Measurements from ENCODE around the gene APBB2. TPM values are rescaled to one million over a fixed set of nuclear protein-coding genes. Genes with fewer than 3 reads are reported as not detected.
A peak's percentile ranks its signal among the peaks of the same experiment; 100 is the strongest.
"Not testable (repeated sequence)": the region's sequence is repeated elsewhere in the genome, so short reads cannot be mapped to it uniquely, and the experiment has no call there.

Gene APBB2
- total RNA-seq, 1 experiment from 2014 or later: 49.0 TPM

DNA sequence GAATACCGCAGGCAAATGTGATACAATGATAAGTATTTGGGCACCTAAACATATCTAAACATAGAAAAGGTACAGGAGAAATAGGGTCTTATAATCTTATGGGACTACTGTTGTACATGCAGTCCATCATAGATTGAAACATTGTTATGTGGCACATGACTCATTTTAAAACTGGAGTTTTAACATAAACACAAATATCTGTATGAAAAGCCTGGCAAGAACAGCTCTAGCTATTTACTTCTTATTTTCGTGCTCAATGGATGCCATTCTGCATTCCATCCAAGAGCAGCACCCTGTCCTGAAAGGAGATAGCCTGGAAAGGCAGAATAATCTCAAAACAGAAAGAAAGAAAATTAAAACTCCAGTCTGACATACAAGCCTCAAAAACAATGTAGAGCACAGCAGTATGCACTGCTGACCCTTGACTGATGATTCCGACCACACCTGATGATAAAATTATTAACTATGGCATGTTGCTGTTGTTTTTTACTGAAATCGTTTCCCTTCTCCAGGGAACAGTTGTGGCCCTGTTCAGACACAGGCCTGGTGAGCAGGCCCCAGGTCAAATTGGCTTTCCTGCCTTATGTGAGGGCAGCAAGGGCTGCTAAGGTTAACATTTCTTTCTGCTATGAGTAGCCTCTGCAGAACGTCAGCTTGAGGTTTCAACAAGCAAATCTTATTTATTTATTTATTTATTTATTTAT lies 152.7 kb downstream of the APBB2 start:
- TF ChIP-seq NFYB (CRISPR knock-in tag; conservative IDR thresholded peaks at IDR 0.05; ENCODE audit: low read depth) (no peak), TP53 (CRISPR knock-in tag; IDR thresholded peaks at IDR 0.05) (no peak), USF1 (CRISPR knock-in tag; IDR thresholded peaks at IDR 0.05) (no peak), RELA (CRISPR knock-in tag; IDR thresholded peaks at IDR 0.05; ENCODE audit: borderline replicate concordance) (no peak), SP1 (CRISPR knock-in tag; conservative IDR thresholded peaks at IDR 0.05) (no peak)
- peaks cover 6% of the 10 kb centered on the region; the same call in 1 of the 2 replicates for H3K4me1 Mint-ChIP-seq
- ATAC-seq (no peak), DNase-seq (ENCODE audit: low spot score) (no peak)
- ChIA-PET POLR2A (no interaction called here), CTCF (no interaction called here)
- H3K27me3 Mint-ChIP-seq (ENCODE audit: low read depth): no peaks in the 10 kb centered on the region
- H3K36me3 Mint-ChIP-seq: peaks cover 20% of the 10 kb centered on the region
- H3K27ac Mint-ChIP-seq: peak overlapping the region; percentile 32; the same call in 1 of the 2 replicates
- H3K4me3 Mint-ChIP-seq: no peak overlapping the region
- peaks cover 20% of the 10 kb centered on the region for H3K9me3 Mint-ChIP-seq

GRCh38 chr4:41060352-41061334 lies 153.7 kb downstream of the APBB2 start:
- Mint-ChIP-seq H3K4me3 (no peak overlapping the region), H3K27ac (no peak overlapping the region), H3K27me3 (ENCODE audit: low read depth) (no peaks in the 10 kb centered on the region), H3K4me1 (peaks cover 6% of the 10 kb centered on the region; the same call in 1 of the 2 replicates), H3K36me3 (peaks cover 20% of the 10 kb centered on the region), H3K9me3 (peaks cover 20% of the 10 kb centered on the region)
- TF ChIP-seq NFATC4 (CRISPR knock-in tag; IDR thresholded peaks at IDR 0.05) (no peak), JAZF1 (CRISPR knock-in tag; IDR thresholded peaks at IDR 0.05) (no peak), MYBL2 (CRISPR knock-in tag; IDR thresholded peaks at IDR 0.05) (no peak), SMAD3 (CRISPR knock-in tag; IDR thresholded peaks at IDR 0.05; ENCODE audit: borderline replicate concordance) (no peak), RORB (CRISPR knock-in tag; IDR thresholded peaks at IDR 0.05) (no peak), ZNF671 (CRISPR knock-in tag; IDR thresholded peaks at IDR 0.05) (no peak), FOXJ3 (CRISPR knock-in tag; IDR thresholded peaks at IDR 0.05; ENCODE audit: borderline replicate concordance) (no peak), ZNF396 (CRISPR knock-in tag; IDR thresholded peaks at IDR 0.05; ENCODE audit: borderline replicate concordance) (no peak), ARID4B (CRISPR knock-in tag; IDR thresholded peaks at IDR 0.05; ENCODE audit: borderline replicate concordance) (no peak), CBFB (CRISPR knock-in tag; IDR thresholded peaks at IDR 0.05; ENCODE audit: low read depth) (no peak), SOX15 (CRISPR knock-in tag; IDR thresholded peaks at IDR 0.05) (no peak), NR3C1 (CRISPR knock-in tag; conservative IDR thresholded peaks at IDR 0.05; ENCODE audit: low read depth) (no peak), ZNF263 (CRISPR knock-in tag; IDR thresholded peaks at IDR 0.05; ENCODE audit: low read depth) (no peak), ZNF121 (CRISPR knock-in tag; IDR thresholded peaks at IDR 0.05) (no peak)
- TF ChIP-seq, protein P1, sequence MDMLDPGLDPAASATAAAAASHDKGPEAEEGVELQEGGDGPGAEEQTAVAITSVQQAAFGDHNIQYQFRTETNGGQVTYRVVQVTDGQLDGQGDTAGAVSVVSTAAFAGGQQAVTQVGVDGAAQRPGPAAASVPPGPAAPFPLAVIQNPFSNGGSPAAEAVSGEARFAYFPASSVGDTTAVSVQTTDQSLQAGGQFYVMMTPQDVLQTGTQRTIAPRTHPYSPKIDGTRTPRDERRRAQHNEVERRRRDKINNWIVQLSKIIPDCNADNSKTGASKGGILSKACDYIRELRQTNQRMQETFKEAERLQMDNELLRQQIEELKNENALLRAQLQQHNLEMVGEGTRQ (CRISPR knock-in tag; IDR thresholded peaks at IDR 0.05): no peak
- TF ChIP-seq, protein P2, sequence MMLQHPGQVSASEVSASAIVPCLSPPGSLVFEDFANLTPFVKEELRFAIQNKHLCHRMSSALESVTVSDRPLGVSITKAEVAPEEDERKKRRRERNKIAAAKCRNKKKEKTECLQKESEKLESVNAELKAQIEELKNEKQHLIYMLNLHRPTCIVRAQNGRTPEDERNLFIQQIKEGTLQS (CRISPR knock-in tag; conservative IDR thresholded peaks at IDR 0.05): no peak
- POLR2A ChIA-PET: no interaction called here
- DNase-seq (ENCODE audit: low spot score): no peak
- no peak for ATAC-seq
- CTCF ChIA-PET: interaction anchor here (1.0 kb wide), 1 partner anchor 133 kb away, joined by 4 read pairs; no protein-coding TSS in a partner anchor

- Mint-ChIP-seq H3K36me3 (peaks cover 20% of the 10 kb centered on the region), H3K9me3 (peaks cover 20% of the 10 kb centered on the region)
- POLR2A ChIA-PET; H3K4me3 Mint-ChIP-seq; ATAC-seq; H3K27ac Mint-ChIP-seq; CTCF ChIA-PET; H3K4me1 Mint-ChIP-seq; DNase-seq (ENCODE audit: low spot score); H3K27me3 Mint-ChIP-seq (ENCODE audit: low read depth): not testable (repeated sequence)
These were observed 154.9 kb downstream of the APBB2 start for GRCh38 chr4:41059411-41059810.
